SU-DHL-6 (cell line): ENCODE data around the gene PRKACA.
"Not testable (repeated sequence)": the region's sequence is repeated elsewhere in the genome, so short reads cannot be mapped to it uniquely, and the experiment has no call there.

Experiments used
- CTCF ChIP-seq: fragments of 200-600 bp; sonication (generic); IDR thresholded peaks from one replicate; pipeline ENCODE4 v1.5.1; 2017; ENCODE audit warnings: antibody characterized with exemption, mild to moderate bottlenecking, low read length, moderate library complexity; ENCODE audit not compliant: insufficient read depth, poor library complexity, severe bottlenecking
- EZH2phosphoT487 ChIP-seq: fragments of 200-600 bp; sonication (generic), shearing (Covaris generic); conservative IDR thresholded peaks from 2 replicates; pipeline ENCODE4 v1.6.1; 2018; ENCODE audit warnings: mild to moderate bottlenecking, antibody characterized with exemption, low read length, moderate library complexity, mixed read lengths

- TF ChIP-seq CTCF, EZH2phosphoT487: not testable (repeated sequence)
These were observed 28.6 kb upstream of the PRKACA start for GRCh38 chr19:14146169-14146568.
